ENCODE data around the gene THEMIS. TPM values are rescaled to one million over a fixed set of nuclear protein-coding genes. Genes with fewer than 3 reads are reported as not detected.

The THEMIS gene
- total and polyA plus RNA-seq, 10 of the 15 experiments (the other 5 are each of a cell fraction or from before 2014, with no cell fraction given): 0.06 to 1.5 (median 0.08) TPM; not detected in 6

DNA sequence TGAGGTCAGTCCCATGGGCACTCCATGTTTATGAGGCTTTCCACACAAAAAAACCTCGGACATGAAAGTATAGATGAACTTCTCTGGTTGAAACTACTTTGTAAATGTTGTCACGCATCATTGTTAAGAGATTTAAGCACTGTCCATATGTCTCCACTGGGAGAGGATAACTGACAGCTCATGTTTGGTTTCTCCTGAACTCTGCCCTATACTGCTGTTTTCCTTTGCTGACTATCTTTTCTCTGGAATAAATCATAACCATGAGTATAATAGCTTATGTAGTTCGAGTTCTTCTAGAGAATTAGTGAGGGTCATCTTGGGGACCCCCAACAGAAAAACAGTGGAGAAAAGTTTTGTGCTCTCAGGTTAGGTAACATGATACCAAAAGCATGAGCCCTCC is 14.3 kb downstream of the THEMIS start:
- Histone ChIP-seq H4K20me1 (ENCODE audit: control insufficient read depth, insufficient read depth) (no peaks in the 10 kb centered on the region), H3K36me3 (ENCODE audit: control insufficient read depth in 2 of 2, insufficient read depth in 2 of 2, low read length in 1 of 2) (no peaks in the 10 kb centered on the region), H3K79me2 (ENCODE audit: control insufficient read depth, insufficient read depth, low read length) (no peaks in the 10 kb centered on the region), H3K27ac (ENCODE audit: control insufficient read depth, insufficient read depth) (no peak overlapping the region), H3K4me2 (ENCODE audit: control insufficient read depth, insufficient read depth) (no peak overlapping the region), H3K4me1 (ENCODE audit: control insufficient read depth, insufficient read depth, low read length) (no peaks in the 10 kb centered on the region), H3K27me3 (replicated peaks in 1 of 2; ENCODE audit: control insufficient read depth in 2 of 2, insufficient read depth in 2 of 2, low read length in 1 of 2) (no peaks in the 10 kb centered on the region), H3K9ac (ENCODE audit: control insufficient read depth, insufficient read depth, low read length) (no peak overlapping the region), H3K9me3 (replicated peaks; ENCODE audit: control insufficient read depth, insufficient read depth, low read length) (no peaks in the 10 kb centered on the region), H3K4me3 (no peak overlapping the region), H2AFZ (ENCODE audit: control insufficient read depth, low read depth, low read length) (no peak overlapping the region)
- intact Hi-C loops (cut with micrococcal nuclease; ENCODE audit: unreplicated experiment) (no loop called here), in situ Hi-C loops (cut with MboI) (no loop called here)
- ChIA-PET SMC1A (ENCODE audit: uncharacterized antibody, unreplicated experiment) (no interaction called here), POLR2A (no interaction called here), RAD21 (ENCODE audit: unreplicated experiment) (no interaction called here), CTCF (no interaction called here)
- DNase-seq (ENCODE audit: low read depth, low spot score): no peak
- BruUV-seq (replicated peaks): no TSS peak
- no peak for ATAC-seq
- TF ChIP-seq SUPT20H (IDR thresholded peaks at IDR 0.05; ENCODE audit: borderline replicate concordance, control insufficient read depth, low read depth, low read length): no peak
- TF ChIP-seq CHD1 (IDR thresholded peaks at IDR 0.05; ENCODE audit: low read depth, low read length): no peak
- TF ChIP-seq RB1 (IDR thresholded peaks at IDR 0.05; ENCODE audit: borderline replicate concordance): no peak
- TF ChIP-seq KDM1A (IDR thresholded peaks at IDR 0.05; ENCODE audit: borderline replicate concordance): no peak
- no peak for TF ChIP-seq POLR2AphosphoS2 (IDR thresholded peaks at IDR 0.05; ENCODE audit: low read depth, low read length)
- TF ChIP-seq, protein P1, sequence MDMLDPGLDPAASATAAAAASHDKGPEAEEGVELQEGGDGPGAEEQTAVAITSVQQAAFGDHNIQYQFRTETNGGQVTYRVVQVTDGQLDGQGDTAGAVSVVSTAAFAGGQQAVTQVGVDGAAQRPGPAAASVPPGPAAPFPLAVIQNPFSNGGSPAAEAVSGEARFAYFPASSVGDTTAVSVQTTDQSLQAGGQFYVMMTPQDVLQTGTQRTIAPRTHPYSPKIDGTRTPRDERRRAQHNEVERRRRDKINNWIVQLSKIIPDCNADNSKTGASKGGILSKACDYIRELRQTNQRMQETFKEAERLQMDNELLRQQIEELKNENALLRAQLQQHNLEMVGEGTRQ (IDR thresholded peaks at IDR 0.05; ENCODE audit: borderline replicate concordance, low read depth, low read length): no peak
- no peak for FAIRE-seq
- 13% methylated on average over 3 of the region's 3 CpGs for WGBS (ENCODE audit: insufficient coverage, insufficient replicate concordance, low lambda C conversion rate, missing lambda C conversion rate)

DNA sequence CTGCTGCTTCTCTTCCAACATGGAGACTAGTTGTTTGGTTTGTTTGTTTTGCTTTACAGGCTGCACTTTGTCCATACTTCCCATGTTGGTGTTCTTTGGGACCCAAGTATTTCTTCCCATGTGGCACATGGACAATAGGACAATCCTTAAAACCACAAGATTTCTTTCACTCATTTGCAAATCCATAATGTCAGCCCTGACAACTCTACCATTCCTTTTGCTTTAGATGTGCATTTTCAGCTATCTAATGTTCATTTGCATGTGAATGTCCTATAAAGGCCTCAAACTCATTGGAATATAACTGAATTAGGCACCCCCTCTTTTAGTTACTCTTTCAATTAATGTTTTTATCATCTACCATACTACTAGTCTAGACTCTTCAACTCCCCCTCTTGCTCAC is 16.7 kb downstream of the THEMIS start:
- POLR2A ChIA-PET: no interaction called here
- Histone ChIP-seq H3K4me3 (no peak overlapping the region), H3K27ac (ENCODE audit: control insufficient read depth, insufficient read depth) (no peak overlapping the region), H3K4me1 (ENCODE audit: control insufficient read depth, insufficient read depth, low read length) (no peaks in the 10 kb centered on the region), H3K9me3 (replicated peaks; ENCODE audit: control insufficient read depth, insufficient read depth, low read length) (no peaks in the 10 kb centered on the region), H4K20me1 (ENCODE audit: control insufficient read depth, insufficient read depth) (no peaks in the 10 kb centered on the region), H3K27me3 (replicated peaks in 1 of 2; ENCODE audit: control insufficient read depth in 2 of 2, insufficient read depth in 2 of 2, low read length in 1 of 2) (no peaks in the 10 kb centered on the region; a peak in 1 of 4 replicates), H3K79me2 (ENCODE audit: control insufficient read depth, insufficient read depth, low read length) (no peaks in the 10 kb centered on the region), H3K4me2 (ENCODE audit: control insufficient read depth, insufficient read depth) (no peak overlapping the region), H3K36me3 (ENCODE audit: control insufficient read depth in 2 of 2, insufficient read depth in 2 of 2, low read length in 1 of 2) (no peaks in the 10 kb centered on the region), H2AFZ (ENCODE audit: control insufficient read depth, low read depth, low read length) (no peak overlapping the region), H3K9ac (ENCODE audit: control insufficient read depth, insufficient read depth, low read length) (no peak overlapping the region)
- no peak for DNase-seq (ENCODE audit: low read depth, low spot score)
- intact Hi-C loops (cut with micrococcal nuclease; ENCODE audit: unreplicated experiment) (no loop called here), in situ Hi-C loops (cut with MboI) (no loop called here)
- RAD21 ChIA-PET (ENCODE audit: unreplicated experiment): no interaction called here
- CTCF ChIA-PET: no interaction called here
- SMC1A ChIA-PET (ENCODE audit: uncharacterized antibody, unreplicated experiment): interaction anchor here (1.2 kb wide), 1 partner anchor 19 kb away, joined by 3 read pairs; no protein-coding TSS in a partner anchor
- FAIRE-seq: no peak
- no TSS peak for BruUV-seq (replicated peaks)
- no peak for ATAC-seq
- TF ChIP-seq ZSCAN29 (IDR thresholded peaks at IDR 0.05) (no peak), IKZF1 (conservative IDR thresholded peaks at IDR 0.05) (no peak), KLF5 (IDR thresholded peaks at IDR 0.05; ENCODE audit: partially characterized antibody) (no peak), MXI1 (IDR thresholded peaks at IDR 0.05; ENCODE audit: low read depth, low read length) (no peak), CEBPB (IDR thresholded peaks at IDR 0.05; ENCODE audit: borderline replicate concordance in 1 of 2, low read depth in 2 of 2, low read length in 2 of 2) (no peak)
- TF ChIP-seq, protein P2, sequence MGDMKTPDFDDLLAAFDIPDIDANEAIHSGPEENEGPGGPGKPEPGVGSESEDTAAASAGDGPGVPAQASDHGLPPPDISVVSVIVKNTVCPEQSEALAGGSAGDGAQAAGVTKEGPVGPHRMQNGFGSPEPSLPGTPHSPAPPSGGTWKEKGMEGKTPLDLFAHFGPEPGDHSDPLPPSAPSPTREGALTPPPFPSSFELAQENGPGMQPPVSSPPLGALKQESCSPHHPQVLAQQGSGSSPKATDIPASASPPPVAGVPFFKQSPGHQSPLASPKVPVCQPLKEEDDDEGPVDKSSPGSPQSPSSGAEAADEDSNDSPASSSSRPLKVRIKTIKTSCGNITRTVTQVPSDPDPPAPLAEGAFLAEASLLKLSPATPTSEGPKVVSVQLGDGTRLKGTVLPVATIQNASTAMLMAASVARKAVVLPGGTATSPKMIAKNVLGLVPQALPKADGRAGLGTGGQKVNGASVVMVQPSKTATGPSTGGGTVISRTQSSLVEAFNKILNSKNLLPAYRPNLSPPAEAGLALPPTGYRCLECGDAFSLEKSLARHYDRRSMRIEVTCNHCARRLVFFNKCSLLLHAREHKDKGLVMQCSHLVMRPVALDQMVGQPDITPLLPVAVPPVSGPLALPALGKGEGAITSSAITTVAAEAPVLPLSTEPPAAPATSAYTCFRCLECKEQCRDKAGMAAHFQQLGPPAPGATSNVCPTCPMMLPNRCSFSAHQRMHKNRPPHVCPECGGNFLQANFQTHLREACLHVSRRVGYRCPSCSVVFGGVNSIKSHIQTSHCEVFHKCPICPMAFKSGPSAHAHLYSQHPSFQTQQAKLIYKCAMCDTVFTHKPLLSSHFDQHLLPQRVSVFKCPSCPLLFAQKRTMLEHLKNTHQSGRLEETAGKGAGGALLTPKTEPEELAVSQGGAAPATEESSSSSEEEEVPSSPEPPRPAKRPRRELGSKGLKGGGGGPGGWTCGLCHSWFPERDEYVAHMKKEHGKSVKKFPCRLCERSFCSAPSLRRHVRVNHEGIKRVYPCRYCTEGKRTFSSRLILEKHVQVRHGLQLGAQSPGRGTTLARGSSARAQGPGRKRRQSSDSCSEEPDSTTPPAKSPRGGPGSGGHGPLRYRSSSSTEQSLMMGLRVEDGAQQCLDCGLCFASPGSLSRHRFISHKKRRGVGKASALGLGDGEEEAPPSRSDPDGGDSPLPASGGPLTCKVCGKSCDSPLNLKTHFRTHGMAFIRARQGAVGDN (IDR thresholded peaks at IDR 0.05): no peak
- TF ChIP-seq, protein P3, sequence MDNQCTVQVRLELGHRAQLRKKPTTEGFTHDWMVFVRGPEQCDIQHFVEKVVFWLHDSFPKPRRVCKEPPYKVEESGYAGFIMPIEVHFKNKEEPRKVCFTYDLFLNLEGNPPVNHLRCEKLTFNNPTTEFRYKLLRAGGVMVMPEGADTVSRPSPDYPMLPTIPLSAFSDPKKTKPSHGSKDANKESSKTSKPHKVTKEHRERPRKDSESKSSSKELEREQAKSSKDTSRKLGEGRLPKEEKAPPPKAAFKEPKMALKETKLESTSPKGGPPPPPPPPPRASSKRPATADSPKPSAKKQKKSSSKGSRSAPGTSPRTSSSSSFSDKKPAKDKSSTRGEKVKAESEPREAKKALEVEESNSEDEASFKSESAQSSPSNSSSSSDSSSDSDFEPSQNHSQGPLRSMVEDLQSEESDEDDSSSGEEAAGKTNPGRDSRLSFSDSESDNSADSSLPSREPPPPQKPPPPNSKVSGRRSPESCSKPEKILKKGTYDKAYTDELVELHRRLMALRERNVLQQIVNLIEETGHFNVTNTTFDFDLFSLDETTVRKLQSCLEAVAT (IDR thresholded peaks at IDR 0.05): no peak

Measured in GM12878 (cell line).